ENCODE data around the gene A4GALT. TPM values are rescaled to one million over a fixed set of nuclear protein-coding genes. Genes with fewer than 3 reads are reported as not detected.

The A4GALT gene
- total and polyA plus RNA-seq, 8 donors, result 2.7 to 13.2 (median 4.7) TPM

DNA sequence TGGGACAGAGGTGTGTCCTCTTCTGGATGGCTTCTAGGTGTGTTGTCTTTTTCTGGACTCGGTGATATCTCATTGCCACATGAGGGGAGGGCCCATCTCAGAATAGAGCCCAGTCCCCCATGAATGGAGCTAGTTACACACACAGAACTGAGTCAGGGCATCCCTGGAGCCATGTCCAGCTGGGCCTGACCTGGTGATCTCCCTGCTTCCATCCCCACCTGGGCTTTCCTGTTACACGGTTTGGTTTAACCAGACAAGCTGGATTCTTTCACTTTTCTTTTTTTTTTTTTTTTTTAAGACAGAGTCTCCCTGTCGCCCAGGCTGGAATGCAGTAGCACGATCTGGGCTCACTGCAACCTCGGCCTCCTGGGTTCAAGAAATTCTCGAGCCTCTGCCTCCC is 6.1 kb upstream of the A4GALT start:
- Histone ChIP-seq H3K4me3 (no peak overlapping the region), H3K27me3 (no peaks in the 10 kb centered on the region), H3K27ac (no peak overlapping the region), H3K9me3 (no peaks in the 10 kb centered on the region), H3K4me1 (no peaks in the 10 kb centered on the region), H3K36me3 (no peaks in the 10 kb centered on the region)
- intact Hi-C loops (cut with DNase I), result no loop called here
- ATAC-seq (no peak), DNase-seq (no peak), FAIRE-seq (no peak)
- 75 to 87% methylated on average over 6 of the region's 6 CpGs for WGBS, 2 donors
- TF ChIP-seq, protein P1, sequence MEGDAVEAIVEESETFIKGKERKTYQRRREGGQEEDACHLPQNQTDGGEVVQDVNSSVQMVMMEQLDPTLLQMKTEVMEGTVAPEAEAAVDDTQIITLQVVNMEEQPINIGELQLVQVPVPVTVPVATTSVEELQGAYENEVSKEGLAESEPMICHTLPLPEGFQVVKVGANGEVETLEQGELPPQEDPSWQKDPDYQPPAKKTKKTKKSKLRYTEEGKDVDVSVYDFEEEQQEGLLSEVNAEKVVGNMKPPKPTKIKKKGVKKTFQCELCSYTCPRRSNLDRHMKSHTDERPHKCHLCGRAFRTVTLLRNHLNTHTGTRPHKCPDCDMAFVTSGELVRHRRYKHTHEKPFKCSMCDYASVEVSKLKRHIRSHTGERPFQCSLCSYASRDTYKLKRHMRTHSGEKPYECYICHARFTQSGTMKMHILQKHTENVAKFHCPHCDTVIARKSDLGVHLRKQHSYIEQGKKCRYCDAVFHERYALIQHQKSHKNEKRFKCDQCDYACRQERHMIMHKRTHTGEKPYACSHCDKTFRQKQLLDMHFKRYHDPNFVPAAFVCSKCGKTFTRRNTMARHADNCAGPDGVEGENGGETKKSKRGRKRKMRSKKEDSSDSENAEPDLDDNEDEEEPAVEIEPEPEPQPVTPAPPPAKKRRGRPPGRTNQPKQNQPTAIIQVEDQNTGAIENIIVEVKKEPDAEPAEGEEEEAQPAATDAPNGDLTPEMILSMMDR (IDR thresholded peaks at IDR 0.05), result no peak

DNA sequence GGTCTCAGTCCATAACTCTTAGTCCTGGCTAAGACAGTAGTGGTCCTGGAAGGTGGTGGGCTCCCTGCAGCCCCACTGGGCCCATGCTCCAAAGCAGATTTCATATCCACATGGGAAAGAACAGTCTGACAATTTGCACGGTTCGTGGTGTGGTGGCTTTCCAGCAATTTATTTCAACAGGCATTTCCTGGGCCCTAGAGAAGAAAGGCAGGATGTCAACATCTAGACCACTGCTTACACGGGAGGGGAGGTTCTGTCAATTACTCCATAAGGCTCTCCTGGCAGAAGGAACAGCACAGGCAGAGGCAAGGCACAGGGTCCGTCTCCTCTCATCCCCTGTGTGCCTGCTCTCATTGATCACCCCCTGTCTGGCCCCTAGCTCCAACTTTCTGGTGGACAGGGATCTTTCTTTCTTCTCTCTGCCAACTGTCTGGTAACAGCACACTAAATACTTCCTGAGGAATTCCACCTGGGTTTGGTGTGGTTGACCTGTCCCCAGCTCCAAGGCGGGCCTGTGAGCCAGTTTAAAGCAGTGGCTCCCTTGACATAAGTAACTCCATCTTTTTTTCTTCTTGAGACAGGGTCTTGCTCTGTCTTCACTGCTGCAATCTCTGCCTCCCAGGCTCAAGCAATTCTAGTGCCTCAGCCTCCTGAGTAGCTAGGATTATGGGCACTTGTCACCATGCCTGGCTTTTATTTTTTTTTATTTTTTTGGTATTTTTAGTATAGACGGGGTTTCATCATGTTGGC is 5.1 kb upstream of the A4GALT start:
- ATAC-seq (no peak), FAIRE-seq (no peak), DNase-seq (no peak)
- Histone ChIP-seq H3K4me1 (no peaks in the 10 kb centered on the region), H3K27ac (no peak overlapping the region), H3K9me3 (no peaks in the 10 kb centered on the region), H3K27me3 (no peaks in the 10 kb centered on the region), H3K4me3 (no peak overlapping the region), H3K36me3 (no peaks in the 10 kb centered on the region)
- intact Hi-C loops (cut with DNase I), result no loop called here
- TF ChIP-seq, protein P1 (IDR thresholded peaks at IDR 0.05), result no peak
- 63% methylated on average over 6 of the region's 6 CpGs for WGBS, 2 donors

DNA sequence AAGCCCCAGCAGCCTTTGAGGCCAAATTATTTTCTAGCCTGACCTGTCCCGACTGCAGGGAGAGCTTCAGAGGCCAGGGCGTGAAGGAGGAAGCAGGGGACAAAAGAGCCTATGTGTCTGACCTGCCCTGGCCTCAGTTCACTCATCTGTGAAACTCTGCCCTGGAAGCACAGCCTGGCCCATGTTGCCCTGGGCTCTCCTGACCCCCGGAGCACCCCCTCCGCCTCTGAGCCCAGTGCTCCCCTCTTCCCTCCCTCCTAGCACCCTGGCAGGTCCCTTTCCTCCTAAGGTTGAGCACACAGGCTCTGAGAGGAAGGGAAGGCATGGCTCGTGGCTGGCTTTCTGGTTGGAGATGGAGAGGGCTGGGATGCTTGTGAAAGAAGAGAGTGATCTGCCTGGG is 3.4 kb upstream of the A4GALT start:
- Histone ChIP-seq H3K27me3 (no peaks in the 10 kb centered on the region), H3K9me3 (no peaks in the 10 kb centered on the region), H3K4me3 (no peak overlapping the region), H3K36me3 (no peaks in the 10 kb centered on the region), H3K4me1 (no peaks in the 10 kb centered on the region), H3K27ac (no peak overlapping the region)
- FAIRE-seq, result no peak
- intact Hi-C loops (cut with DNase I), result no loop called here
- no peak for DNase-seq
- 46 to 56% methylated on average over 5 of the region's 5 CpGs for WGBS, 2 donors
- TF ChIP-seq, protein P1 (IDR thresholded peaks at IDR 0.05), result no peak
- ATAC-seq, result no peak

DNA sequence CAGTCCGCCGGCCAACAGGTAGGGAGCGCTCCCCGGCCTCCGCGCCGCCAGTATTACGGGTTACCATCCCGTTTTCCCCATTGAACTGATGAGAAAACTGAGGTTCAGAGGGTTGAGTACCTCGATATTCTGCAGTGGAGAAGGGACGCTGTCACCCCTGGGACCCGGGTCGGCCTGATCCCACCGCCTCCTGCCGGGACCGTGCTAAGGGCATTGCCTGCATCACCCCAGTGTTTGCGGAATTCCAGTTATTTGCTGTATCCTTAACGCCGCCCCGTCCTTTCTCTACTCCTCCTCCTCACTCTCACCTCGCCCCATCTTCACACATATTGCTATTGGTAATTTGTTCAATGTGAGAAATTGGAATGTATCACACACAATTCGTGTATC is 370 bp upstream of the A4GALT start:
- ATAC-seq, result peak in 2 of 4 donors; percentile 5 to 28

More for the DNA sequence above, 370 bp upstream of the A4GALT start:
- DNase-seq (no peak), FAIRE-seq (no peak)
- H3K27ac ChIP-seq, result no peak overlapping the region
- peak overlapping the region; percentile 4 to 57 (median 52) for H3K4me3 ChIP-seq
- H3K27me3 ChIP-seq, result no peaks in the 10 kb centered on the region
- intact Hi-C loops (cut with DNase I), result no loop called here
- TF ChIP-seq, protein P1 (IDR thresholded peaks at IDR 0.05), result no peak
- no peaks in the 10 kb centered on the region for H3K36me3 ChIP-seq
- no peaks in the 10 kb centered on the region for H3K4me1 ChIP-seq
- H3K9me3 ChIP-seq, result no peaks in the 10 kb centered on the region
- WGBS, 2 donors, result 1 to 4% methylated on average over 20 to 22 of the region's 22 CpGs

Data from pancreas (tissue), 10 donors.